Large intestine (tissue), 3 donors: Measurements from ENCODE around the gene SMARCAL1. TPM values are rescaled to one million over a fixed set of nuclear protein-coding genes. Genes with fewer than 3 reads are reported as not detected.

ENCODE experiments used
- DNase-seq, 2 donors: peaks; one replicate each; pipeline versions ENCODE4 v3.0.0 to v3.0.0-alpha.2; 2013
- H3K27ac ChIP-seq: one replicate; pipeline ENCODE4 v1.5.1; 2013; ENCODE audit warnings: low read length
- H3K27me3 ChIP-seq: 2 replicates; pipeline ENCODE4 v1.6.1; 2013; ENCODE audit warnings: low read length; ENCODE audit not compliant: control insufficient read depth, insufficient read depth
- H3K36me3 ChIP-seq: 2 replicates; pipeline ENCODE4 v1.6.1; 2013; ENCODE audit warnings: low read length; ENCODE audit not compliant: control insufficient read depth, insufficient read depth
- H3K4me1 ChIP-seq: one replicate; pipeline ENCODE4 v1.6.1; 2013; ENCODE audit warnings: low read length; ENCODE audit not compliant: control insufficient read depth, insufficient read depth
- H3K4me3 ChIP-seq: one replicate; pipeline ENCODE4 v1.5.1; 2013; ENCODE audit warnings: low read length
- H3K9me3 ChIP-seq: one replicate; pipeline ENCODE4 v1.6.1; 2013; ENCODE audit warnings: mild to moderate bottlenecking, low read depth, low read length, moderate library complexity; ENCODE audit not compliant: control insufficient read depth
- WGBS: methylation state at CpG from one replicate; pipeline ENCODE4 v1.1.5; 2013; ENCODE audit warnings: low lambda C conversion rate; ENCODE audit not compliant: insufficient coverage; 5-methylcytosine and 5-hydroxymethylcytosine counted together
- polyA plus RNA-seq: library from polyadenylated mRNA; unstranded; fragments of 120-200 nt; gene quantifications from one replicate; pipeline ENCODE4 v1.2.1, GENCODE V29; 2013

Gene SMARCAL1
- polyA plus RNA-seq, 1 donor: 14.7 TPM

GRCh38 chr2:216486708-216487107 lies 74.4 kb downstream of the SMARCAL1 start:
- no peaks in the 10 kb centered on the region for H3K9me3 ChIP-seq
- H3K4me3 ChIP-seq: no peak overlapping the region
- no peaks in the 10 kb centered on the region for H3K4me1 ChIP-seq
- DNase-seq: no peak
- no CpG with 5 or more reads among the region's 4 CpGs for WGBS
- no peaks in the 10 kb centered on the region for H3K27me3 ChIP-seq
- H3K36me3 ChIP-seq: peaks cover 9% of the 10 kb centered on the region
- H3K27ac ChIP-seq: no peak overlapping the region

- no peaks in the 10 kb centered on the region for H3K4me1 ChIP-seq
- no peak overlapping the region for H3K27ac ChIP-seq
- DNase-seq: no peak
- no peak overlapping the region for H3K4me3 ChIP-seq
- no peaks in the 10 kb centered on the region for H3K27me3 ChIP-seq
- H3K9me3 ChIP-seq: no peaks in the 10 kb centered on the region
- WGBS: no CpG with 5 or more reads among the region's 1 CpG
- H3K36me3 ChIP-seq: no peaks in the 10 kb centered on the region
Measured at GRCh38 chr2:216490061-216490460, 77.8 kb downstream of the SMARCAL1 start.

GRCh38 chr2:216491793-216492596 lies 79.7 kb downstream of the SMARCAL1 start:
- Histone ChIP-seq H3K27me3 (no peaks in the 10 kb centered on the region), H3K27ac (no peak overlapping the region), H3K9me3 (no peaks in the 10 kb centered on the region), H3K4me3 (no peak overlapping the region), H3K36me3 (no peaks in the 10 kb centered on the region), H3K4me1 (no peaks in the 10 kb centered on the region)
- no CpG with 5 or more reads among the region's 9 CpGs for WGBS
- DNase-seq: no peak

GRCh38 chr2:216492597-216493333 lies 80.5 kb downstream of the SMARCAL1 start:
- 80% methylated on average over 1 of the region's 6 CpGs for WGBS
- no peak overlapping the region for H3K27ac ChIP-seq
- peaks cover 2% of the 10 kb centered on the region for H3K4me1 ChIP-seq
- H3K36me3 ChIP-seq: no peaks in the 10 kb centered on the region
- no peaks in the 10 kb centered on the region for H3K27me3 ChIP-seq
- DNase-seq: no peak
- H3K4me3 ChIP-seq: no peak overlapping the region
- H3K9me3 ChIP-seq: no peaks in the 10 kb centered on the region

- Histone ChIP-seq H3K4me1 (peaks cover 6% of the 10 kb centered on the region), H3K27me3 (no peaks in the 10 kb centered on the region), H3K36me3 (no peaks in the 10 kb centered on the region), H3K4me3 (no peak overlapping the region), H3K9me3 (no peaks in the 10 kb centered on the region), H3K27ac (no peak overlapping the region)
- DNase-seq: no peak
- WGBS: no CpG with 5 or more reads among the region's 1 CpG
Measured at GRCh38 chr2:216493334-216493685, 81.0 kb downstream of the SMARCAL1 start.

GRCh38 chr2:216495656-216496055 lies 83.4 kb downstream of the SMARCAL1 start:
- peaks cover 7% of the 10 kb centered on the region for H3K4me1 ChIP-seq
- H3K27ac ChIP-seq: no peak overlapping the region
- H3K4me3 ChIP-seq: no peak overlapping the region
- no peaks in the 10 kb centered on the region for H3K27me3 ChIP-seq
- H3K36me3 ChIP-seq: peaks cover 11% of the 10 kb centered on the region
- no peaks in the 10 kb centered on the region for H3K9me3 ChIP-seq
- no CpG with 5 or more reads among the region's 2 CpGs for WGBS
- no peak for DNase-seq

- peak overlapping the region; percentile 81 for H3K4me3 ChIP-seq
- peaks cover 26% of the 10 kb centered on the region for H3K36me3 ChIP-seq
- no peak for DNase-seq
- no peaks in the 10 kb centered on the region for H3K27me3 ChIP-seq
- WGBS: no CpG with 5 or more reads among the region's 6 CpGs
- H3K4me1 ChIP-seq: peaks cover 9% of the 10 kb centered on the region
- no peaks in the 10 kb centered on the region for H3K9me3 ChIP-seq
- H3K27ac ChIP-seq: peak overlapping the region; percentile 85
Measured at GRCh38 chr2:216497382-216498069, 85.2 kb downstream of the SMARCAL1 start.

- no peaks in the 10 kb centered on the region for H3K9me3 ChIP-seq
- peak overlapping the region; percentile 81 for H3K4me3 ChIP-seq
- H3K27me3 ChIP-seq: no peaks in the 10 kb centered on the region
- peak overlapping the region; percentile 85 for H3K27ac ChIP-seq
- H3K4me1 ChIP-seq: peaks cover 9% of the 10 kb centered on the region
- DNase-seq: peak in 1 of 2 donors; percentile 24
- no CpG with 5 or more reads among the region's 6 CpGs for WGBS
- peaks cover 31% of the 10 kb centered on the region for H3K36me3 ChIP-seq
Measured at GRCh38 chr2:216498070-216498378, 85.7 kb downstream of the SMARCAL1 start.

GRCh38 chr2:216498379-216499352 lies 86.4 kb downstream of the SMARCAL1 start, which contains the start of gene RPL37A:
RPL37A (plus strand) TSS chr2:216498844; CDS start chr2:216498875, 31 bp downstream.
- Histone ChIP-seq H3K27me3 (no peaks in the 10 kb centered on the region), H3K4me3 (peak within 1 kb of the TSS; percentile 81), H3K36me3 (peaks cover 37% of the 10 kb centered on the region), H3K4me1 (peaks cover 9% of the 10 kb centered on the region), H3K27ac (peak within 1 kb of the TSS; percentile 85), H3K9me3 (no peaks in the 10 kb centered on the region)
- no CpG with 5 or more reads among the region's 54 CpGs for WGBS
- DNase-seq: peak; percentile 95 to 98
